ENCODE data around the gene VWA2.
A peak's percentile ranks its signal among the peaks of the same experiment; 100 is the strongest.

The VWA2 gene, protein sequence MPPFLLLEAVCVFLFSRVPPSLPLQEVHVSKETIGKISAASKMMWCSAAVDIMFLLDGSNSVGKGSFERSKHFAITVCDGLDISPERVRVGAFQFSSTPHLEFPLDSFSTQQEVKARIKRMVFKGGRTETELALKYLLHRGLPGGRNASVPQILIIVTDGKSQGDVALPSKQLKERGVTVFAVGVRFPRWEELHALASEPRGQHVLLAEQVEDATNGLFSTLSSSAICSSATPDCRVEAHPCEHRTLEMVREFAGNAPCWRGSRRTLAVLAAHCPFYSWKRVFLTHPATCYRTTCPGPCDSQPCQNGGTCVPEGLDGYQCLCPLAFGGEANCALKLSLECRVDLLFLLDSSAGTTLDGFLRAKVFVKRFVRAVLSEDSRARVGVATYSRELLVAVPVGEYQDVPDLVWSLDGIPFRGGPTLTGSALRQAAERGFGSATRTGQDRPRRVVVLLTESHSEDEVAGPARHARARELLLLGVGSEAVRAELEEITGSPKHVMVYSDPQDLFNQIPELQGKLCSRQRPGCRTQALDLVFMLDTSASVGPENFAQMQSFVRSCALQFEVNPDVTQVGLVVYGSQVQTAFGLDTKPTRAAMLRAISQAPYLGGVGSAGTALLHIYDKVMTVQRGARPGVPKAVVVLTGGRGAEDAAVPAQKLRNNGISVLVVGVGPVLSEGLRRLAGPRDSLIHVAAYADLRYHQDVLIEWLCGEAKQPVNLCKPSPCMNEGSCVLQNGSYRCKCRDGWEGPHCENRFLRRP

DNA sequence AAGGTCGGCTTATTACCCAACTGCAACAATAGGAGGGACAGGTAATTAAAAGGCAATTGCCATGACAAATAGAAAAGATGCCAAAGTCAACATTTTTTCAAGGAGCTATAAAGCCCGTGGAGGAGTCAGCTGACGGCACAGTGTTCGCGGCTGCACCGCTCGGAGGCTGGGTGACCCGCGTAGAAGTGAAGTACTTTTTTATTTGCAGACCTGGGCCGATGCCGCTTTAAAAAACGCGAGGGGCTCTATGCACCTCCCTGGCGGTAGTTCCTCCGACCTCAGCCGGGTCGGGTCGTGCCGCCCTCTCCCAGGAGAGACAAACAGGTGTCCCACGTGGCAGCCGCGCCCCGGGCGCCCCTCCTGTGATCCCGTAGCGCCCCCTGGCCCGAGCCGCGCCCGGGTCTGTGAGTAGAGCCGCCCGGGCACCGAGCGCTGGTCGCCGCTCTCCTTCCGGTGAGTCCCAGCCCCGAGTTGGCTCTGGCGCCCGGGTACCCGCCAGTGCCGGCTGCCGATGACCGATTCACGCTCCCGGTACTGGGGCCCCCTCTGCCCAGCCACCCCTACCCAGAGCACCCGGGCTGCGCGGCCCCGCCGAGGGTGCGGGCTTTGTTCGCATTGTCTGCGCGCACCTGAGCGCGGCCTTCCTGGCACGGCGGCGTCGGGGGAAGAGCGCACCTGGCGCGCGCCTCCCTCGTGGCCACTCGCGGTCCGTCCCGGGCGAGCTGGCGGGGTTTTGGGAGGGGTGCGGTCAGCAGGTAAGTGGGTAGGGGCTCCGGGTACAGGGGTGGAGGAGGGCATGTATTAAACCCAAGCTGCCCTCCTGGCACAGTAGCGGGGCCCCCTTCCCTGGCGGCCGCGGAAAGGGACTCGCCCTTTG, at the start of gene VWA2:
TSS of gene VWA2 (plus strand) at position 138 of the 877 bp plus-strand sequence. CDS start 9,460 bp downstream, outside the sequence.
- Histone ChIP-seq H3K4me3 (ENCODE audit: low read length) (peak within 1 kb of the TSS; percentile 8), H3K36me3 (ENCODE audit: insufficient read depth, low read length) (no peaks in the 10 kb centered on the region), H3K27me3 (ENCODE audit: insufficient read depth, low read length) (peaks cover 70% of the 10 kb centered on the region), H3K4me1 (ENCODE audit: insufficient read depth, low read length) (peaks cover 2% of the 10 kb centered on the region), H3K9me3 (ENCODE audit: low read length) (peaks cover 2% of the 10 kb centered on the region), H2AFZ (ENCODE audit: low read depth, low read length) (peak within 1 kb of the TSS; percentile 21)

DNA sequence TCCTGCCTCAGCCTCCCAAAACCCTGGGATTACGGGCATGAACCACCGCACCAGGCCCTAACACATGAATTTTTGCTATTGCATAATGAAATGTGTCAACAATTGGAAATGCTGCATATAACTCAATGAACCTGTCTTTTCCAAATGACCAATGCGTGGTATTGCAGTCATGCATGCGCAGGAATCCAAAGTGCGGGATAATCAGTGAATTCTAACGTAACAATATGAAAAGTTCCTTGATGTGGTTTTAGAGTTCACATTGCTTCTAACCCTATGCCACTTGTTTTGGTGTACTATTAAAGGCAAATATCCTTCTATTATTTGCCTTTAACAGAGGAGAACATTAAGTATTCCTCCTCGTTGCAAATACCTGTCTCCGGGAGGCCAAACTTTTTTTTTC, 49.4 kb upstream of the VWA2 start:
- Histone ChIP-seq H3K4me3 (ENCODE audit: low read length) (no peak overlapping the region), H3K27me3 (ENCODE audit: insufficient read depth, low read length) (peaks cover 4% of the 10 kb centered on the region), H3K36me3 (ENCODE audit: insufficient read depth, low read length) (no peaks in the 10 kb centered on the region), H3K4me1 (ENCODE audit: insufficient read depth, low read length) (no peaks in the 10 kb centered on the region), H2AFZ (ENCODE audit: low read depth, low read length) (no peak overlapping the region), H3K9me3 (ENCODE audit: low read length) (no peaks in the 10 kb centered on the region)

DNA sequence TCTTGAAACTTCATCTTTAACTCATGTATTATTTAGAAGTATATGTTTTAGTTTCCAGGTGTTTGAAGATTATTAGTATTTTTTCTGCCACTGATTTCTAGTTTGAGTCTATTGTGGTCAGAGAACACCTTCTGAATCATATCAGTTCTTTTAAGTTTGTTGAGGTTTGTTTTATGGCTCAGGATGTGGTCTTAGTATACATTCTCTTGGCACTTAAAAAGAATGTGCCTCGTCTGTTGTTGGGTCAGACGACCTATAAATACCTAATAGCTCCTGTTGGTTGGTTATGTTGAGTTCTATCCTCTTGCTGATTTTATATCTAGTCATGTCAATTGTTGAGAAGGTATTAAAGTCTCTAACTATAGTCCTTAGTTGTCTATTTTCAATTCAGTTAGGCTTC, 44.0 kb upstream of the VWA2 start:
- H3K4me3 ChIP-seq (ENCODE audit: low read length) = no peak overlapping the region
- no peaks in the 10 kb centered on the region for H3K27me3 ChIP-seq (ENCODE audit: insufficient read depth, low read length)

DNA sequence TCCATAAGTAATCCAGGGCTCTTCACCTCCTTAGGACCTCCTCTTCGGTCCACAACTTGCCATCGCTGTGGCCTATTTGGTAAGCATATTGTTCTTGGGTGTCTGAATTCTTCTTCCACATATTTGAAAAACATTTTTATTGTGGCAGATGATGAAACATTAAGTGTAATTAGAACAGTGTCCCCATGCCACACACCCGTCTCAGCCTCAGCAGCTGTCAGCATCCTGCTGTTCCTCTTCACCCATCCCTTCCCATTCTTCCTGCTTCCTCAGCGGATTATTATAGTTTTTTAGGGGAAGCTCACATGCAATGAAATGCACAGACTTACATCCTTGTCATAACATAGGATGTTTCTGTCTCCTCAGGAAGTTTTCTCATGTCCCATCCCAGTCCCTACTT, 39.8 kb upstream of the VWA2 start:
- H3K4me1 ChIP-seq (ENCODE audit: insufficient read depth, low read length) = no peaks in the 10 kb centered on the region
- H3K9me3 ChIP-seq (ENCODE audit: low read length) = no peaks in the 10 kb centered on the region
- H3K27me3 ChIP-seq (ENCODE audit: insufficient read depth, low read length) = no peaks in the 10 kb centered on the region
- no peak overlapping the region for H3K4me3 ChIP-seq (ENCODE audit: low read length)
- H2AFZ ChIP-seq (ENCODE audit: low read depth, low read length) = no peak overlapping the region
- no peaks in the 10 kb centered on the region for H3K36me3 ChIP-seq (ENCODE audit: insufficient read depth, low read length)

More for the DNA sequence above, 44.0 kb upstream of the VWA2 start:
- H3K9me3 ChIP-seq (ENCODE audit: low read length) = no peaks in the 10 kb centered on the region
- H3K36me3 ChIP-seq (ENCODE audit: insufficient read depth, low read length) = no peaks in the 10 kb centered on the region
- H3K4me1 ChIP-seq (ENCODE audit: insufficient read depth, low read length) = no peaks in the 10 kb centered on the region
- H2AFZ ChIP-seq (ENCODE audit: low read depth, low read length) = no peak overlapping the region

DNA sequence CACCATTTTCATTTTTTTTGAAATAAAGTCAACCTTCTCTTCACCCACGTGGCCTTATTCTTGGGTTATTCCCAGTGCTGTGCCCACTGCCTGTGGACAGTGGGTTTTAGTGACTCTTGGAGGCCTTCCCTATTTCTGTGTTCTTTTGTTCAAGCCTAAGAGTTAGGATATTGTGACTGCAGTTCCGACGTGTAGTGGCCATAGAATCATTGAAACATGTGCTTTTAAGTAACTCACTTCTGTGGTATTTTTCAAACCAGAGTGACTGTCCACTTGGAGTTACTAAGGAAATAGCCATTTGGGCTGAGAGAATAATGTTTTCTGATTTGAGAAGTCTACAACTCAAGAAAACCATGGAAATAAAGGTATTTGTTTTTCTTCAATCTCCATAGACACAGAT, 36.2 kb upstream of the VWA2 start:
- no peak overlapping the region for H3K4me3 ChIP-seq (ENCODE audit: low read length)
- H3K36me3 ChIP-seq (ENCODE audit: insufficient read depth, low read length) = no peaks in the 10 kb centered on the region
- H3K4me1 ChIP-seq (ENCODE audit: insufficient read depth, low read length) = no peaks in the 10 kb centered on the region
- H3K9me3 ChIP-seq (ENCODE audit: low read length) = no peaks in the 10 kb centered on the region
- no peak overlapping the region for H2AFZ ChIP-seq (ENCODE audit: low read depth, low read length)
- H3K27me3 ChIP-seq (ENCODE audit: insufficient read depth, low read length) = peaks cover 2% of the 10 kb centered on the region

DNA sequence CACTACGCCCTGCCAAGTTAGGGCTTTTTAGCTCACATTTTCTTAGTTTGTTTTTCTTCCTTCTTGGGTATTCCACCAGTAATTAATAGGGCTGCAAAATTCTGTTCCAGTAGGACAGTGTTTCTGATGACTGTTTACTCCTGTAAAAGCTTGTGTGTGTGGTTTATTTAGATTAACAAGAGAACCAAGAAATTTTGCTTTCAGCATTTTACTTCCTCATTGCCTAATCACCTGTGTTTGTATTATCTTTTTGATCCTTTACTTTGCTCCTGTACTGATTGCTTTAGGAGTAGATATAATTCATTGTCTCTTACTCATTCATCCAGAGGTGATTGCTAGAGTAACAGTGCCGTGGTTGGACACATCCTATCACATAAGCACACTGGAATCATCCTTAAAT, 32.2 kb upstream of the VWA2 start:
- Histone ChIP-seq H3K27me3 (ENCODE audit: insufficient read depth, low read length) (peaks cover 2% of the 10 kb centered on the region), H3K4me3 (ENCODE audit: low read length) (no peak overlapping the region), H3K9me3 (ENCODE audit: low read length) (no peaks in the 10 kb centered on the region), H2AFZ (ENCODE audit: low read depth, low read length) (no peak overlapping the region), H3K36me3 (ENCODE audit: insufficient read depth, low read length) (no peaks in the 10 kb centered on the region), H3K4me1 (ENCODE audit: insufficient read depth, low read length) (no peaks in the 10 kb centered on the region)

DNA sequence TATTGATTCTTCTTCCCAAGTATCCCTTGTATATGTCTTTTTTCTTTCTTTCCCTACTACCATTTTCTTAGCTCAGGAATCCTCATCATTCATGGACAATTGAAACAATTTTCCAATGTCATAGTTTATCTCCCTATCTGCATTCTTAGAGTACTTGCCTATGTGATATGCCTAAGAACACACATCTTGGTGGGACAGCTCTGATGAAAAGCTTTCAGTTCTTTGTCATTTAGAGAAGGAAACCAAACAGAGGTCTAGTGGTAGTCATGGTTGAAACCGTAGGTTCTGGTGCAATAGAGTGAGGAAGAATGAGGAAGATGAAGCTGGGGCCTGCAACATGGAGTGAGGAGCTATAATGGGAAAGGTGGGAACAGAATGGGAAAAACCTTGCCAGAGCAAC, 31.7 kb upstream of the VWA2 start:
- no peaks in the 10 kb centered on the region for H3K36me3 ChIP-seq (ENCODE audit: insufficient read depth, low read length)
- H3K4me3 ChIP-seq (ENCODE audit: low read length) = no peak overlapping the region
- H3K9me3 ChIP-seq (ENCODE audit: low read length) = no peaks in the 10 kb centered on the region

DNA sequence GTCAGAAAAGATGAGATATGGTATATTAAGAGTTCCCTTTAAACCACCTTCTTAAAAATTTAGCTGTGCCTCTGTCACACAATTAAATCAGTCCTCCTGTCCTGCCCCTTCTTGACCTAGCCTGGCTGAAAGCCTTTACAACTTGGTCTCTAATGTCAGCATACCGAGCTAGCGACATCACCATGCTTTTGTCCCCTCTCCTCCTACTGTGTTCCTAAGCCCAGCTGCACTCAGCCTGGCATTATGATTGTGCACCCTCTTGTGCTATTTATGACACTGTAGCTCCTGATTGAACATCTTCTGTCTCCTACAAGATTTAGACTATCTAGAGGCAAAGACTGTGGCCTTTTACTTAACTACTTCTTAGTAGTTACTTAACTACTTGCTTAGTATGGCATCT, 30.7 kb upstream of the VWA2 start:
- no peaks in the 10 kb centered on the region for H3K36me3 ChIP-seq (ENCODE audit: insufficient read depth, low read length)
- peaks cover 2% of the 10 kb centered on the region for H3K27me3 ChIP-seq (ENCODE audit: insufficient read depth, low read length)
- H3K9me3 ChIP-seq (ENCODE audit: low read length) = no peaks in the 10 kb centered on the region
- no peak overlapping the region for H3K4me3 ChIP-seq (ENCODE audit: low read length)
- no peaks in the 10 kb centered on the region for H3K4me1 ChIP-seq (ENCODE audit: insufficient read depth, low read length)
- no peak overlapping the region for H2AFZ ChIP-seq (ENCODE audit: low read depth, low read length)

More for the DNA sequence above, 31.7 kb upstream of the VWA2 start:
- H3K27me3 ChIP-seq (ENCODE audit: insufficient read depth, low read length) = peaks cover 2% of the 10 kb centered on the region
- H2AFZ ChIP-seq (ENCODE audit: low read depth, low read length) = no peak overlapping the region
- H3K4me1 ChIP-seq (ENCODE audit: insufficient read depth, low read length) = no peaks in the 10 kb centered on the region

DNA sequence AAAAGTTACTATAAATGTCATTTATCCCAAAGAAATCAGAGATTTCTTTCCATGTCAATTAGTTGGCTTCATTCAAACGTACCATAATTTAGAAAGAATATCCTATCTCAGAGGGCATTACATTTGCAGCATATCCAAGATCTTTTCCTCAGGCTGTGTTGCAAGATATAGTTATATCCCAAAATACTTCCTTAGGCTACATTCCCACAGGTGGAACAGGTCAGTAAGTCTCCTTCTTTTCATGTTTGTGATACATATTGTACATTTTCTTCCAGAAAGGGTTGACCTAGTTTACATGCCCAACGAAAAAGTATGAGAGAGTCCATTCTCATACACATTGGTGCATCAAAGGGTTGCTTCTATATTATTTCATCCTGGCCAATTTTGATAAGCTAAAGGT, 26.9 kb upstream of the VWA2 start:
- no peak overlapping the region for H3K4me3 ChIP-seq (ENCODE audit: low read length)
- H3K27me3 ChIP-seq (ENCODE audit: insufficient read depth, low read length) = peaks cover 3% of the 10 kb centered on the region
- H3K9me3 ChIP-seq (ENCODE audit: low read length) = no peaks in the 10 kb centered on the region
- H3K36me3 ChIP-seq (ENCODE audit: insufficient read depth, low read length) = no peaks in the 10 kb centered on the region
- no peak overlapping the region for H2AFZ ChIP-seq (ENCODE audit: low read depth, low read length)
- H3K4me1 ChIP-seq (ENCODE audit: insufficient read depth, low read length) = no peaks in the 10 kb centered on the region

DNA sequence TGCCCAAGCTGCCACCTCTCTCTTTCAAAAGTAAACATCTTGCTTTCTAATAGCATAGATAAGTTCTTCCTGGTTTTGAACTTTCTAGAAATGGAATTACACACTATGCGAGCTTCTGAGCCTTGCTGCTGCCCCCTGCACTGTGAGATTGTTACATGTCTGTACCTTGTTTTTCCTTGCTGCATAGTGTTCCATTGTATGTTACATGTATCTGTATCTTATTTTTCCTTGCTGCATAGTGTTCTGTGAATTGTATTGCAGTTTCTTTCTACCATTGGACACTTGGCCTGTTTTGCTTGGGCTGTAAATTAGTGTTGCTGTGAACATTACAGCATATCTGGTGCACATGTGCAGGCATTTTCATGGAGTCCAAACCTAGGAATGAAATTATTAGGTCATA, 24.0 kb upstream of the VWA2 start:
- H3K4me1 ChIP-seq (ENCODE audit: insufficient read depth, low read length) = no peaks in the 10 kb centered on the region
- H3K9me3 ChIP-seq (ENCODE audit: low read length) = no peaks in the 10 kb centered on the region
- no peak overlapping the region for H2AFZ ChIP-seq (ENCODE audit: low read depth, low read length)
- H3K27me3 ChIP-seq (ENCODE audit: insufficient read depth, low read length) = peaks cover 3% of the 10 kb centered on the region
- no peak overlapping the region for H3K4me3 ChIP-seq (ENCODE audit: low read length)
- no peaks in the 10 kb centered on the region for H3K36me3 ChIP-seq (ENCODE audit: insufficient read depth, low read length)

DNA sequence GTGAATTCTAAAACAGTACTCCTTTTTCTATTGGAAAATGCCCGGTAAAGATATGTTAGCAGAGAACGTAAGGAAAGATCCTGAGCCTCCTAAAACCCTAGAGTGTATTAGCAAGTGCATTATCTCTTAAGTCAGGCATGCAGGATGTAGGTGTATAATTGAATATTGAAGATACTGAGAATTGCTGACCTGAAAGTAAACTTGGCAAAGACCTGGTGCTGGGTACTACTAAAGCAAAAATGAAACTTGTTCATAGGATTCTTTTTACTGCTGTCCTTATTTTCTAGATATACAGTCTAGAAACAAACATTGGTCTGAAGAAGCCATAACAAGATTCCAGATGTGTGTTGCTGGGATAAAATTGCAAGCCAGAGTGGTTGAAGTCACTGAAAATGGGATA, 18.8 kb upstream of the VWA2 start:
- Histone ChIP-seq H3K4me1 (ENCODE audit: insufficient read depth, low read length) (no peaks in the 10 kb centered on the region), H2AFZ (ENCODE audit: low read depth, low read length) (no peak overlapping the region), H3K4me3 (ENCODE audit: low read length) (no peak overlapping the region), H3K36me3 (ENCODE audit: insufficient read depth, low read length) (no peaks in the 10 kb centered on the region), H3K9me3 (ENCODE audit: low read length) (no peaks in the 10 kb centered on the region), H3K27me3 (ENCODE audit: insufficient read depth, low read length) (peaks cover 13% of the 10 kb centered on the region)

DNA sequence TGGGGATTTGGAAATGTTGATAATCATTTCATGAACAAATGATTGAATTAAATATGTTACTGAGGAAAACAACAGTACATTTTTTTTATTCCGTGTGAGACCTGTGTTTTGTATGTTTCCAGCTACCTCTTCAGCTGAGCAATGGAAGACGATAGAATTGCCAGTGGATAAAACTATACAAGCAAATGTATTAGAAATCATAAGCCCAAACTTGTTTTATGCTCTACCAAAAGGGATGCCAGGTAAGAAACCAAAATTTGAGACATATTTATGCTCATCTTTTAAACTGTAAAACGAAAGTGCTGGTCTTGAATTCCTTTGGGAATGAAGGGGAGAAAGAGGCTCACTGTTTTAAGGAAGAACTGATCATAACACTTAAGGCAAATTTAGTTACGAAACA, 17.8 kb upstream of the VWA2 start:
- Histone ChIP-seq H3K4me3 (ENCODE audit: low read length) (no peak overlapping the region), H3K36me3 (ENCODE audit: insufficient read depth, low read length) (no peaks in the 10 kb centered on the region), H2AFZ (ENCODE audit: low read depth, low read length) (no peak overlapping the region), H3K4me1 (ENCODE audit: insufficient read depth, low read length) (no peaks in the 10 kb centered on the region), H3K27me3 (ENCODE audit: insufficient read depth, low read length) (peaks cover 13% of the 10 kb centered on the region), H3K9me3 (ENCODE audit: low read length) (no peaks in the 10 kb centered on the region)

DNA sequence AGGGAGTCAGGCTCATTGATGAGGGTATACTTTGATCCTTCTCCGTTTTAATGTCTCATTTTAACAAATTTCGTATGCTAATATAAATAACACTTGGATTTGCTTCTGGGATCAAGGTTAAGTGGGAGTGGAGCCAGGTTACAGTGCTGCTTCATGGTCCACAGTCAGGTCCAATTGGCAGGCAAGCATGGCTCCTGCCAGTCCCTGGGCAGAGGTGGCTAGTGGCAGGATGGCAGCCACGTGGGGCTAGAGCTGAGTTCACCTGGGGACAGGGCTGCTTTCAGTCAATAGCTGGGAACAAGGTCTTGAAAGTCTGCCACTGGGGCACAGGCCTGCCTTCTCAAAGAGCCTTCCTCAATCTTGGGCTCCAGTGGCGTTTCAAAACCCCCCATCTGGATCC, 16.0 kb upstream of the VWA2 start:
- Histone ChIP-seq H3K4me1 (ENCODE audit: insufficient read depth, low read length) (no peaks in the 10 kb centered on the region), H2AFZ (ENCODE audit: low read depth, low read length) (no peak overlapping the region), H3K9me3 (ENCODE audit: low read length) (no peaks in the 10 kb centered on the region), H3K36me3 (ENCODE audit: insufficient read depth, low read length) (no peaks in the 10 kb centered on the region), H3K4me3 (ENCODE audit: low read length) (no peak overlapping the region), H3K27me3 (ENCODE audit: insufficient read depth, low read length) (peaks cover 17% of the 10 kb centered on the region)

Measured in neuron (in vitro differentiated cells).